Measurements from ENCODE around the gene DNAJC5G.
A peak's percentile ranks its signal among the peaks of the same experiment; 100 is the strongest.
"Not testable (repeated sequence)": the region's sequence is repeated elsewhere in the genome, so short reads cannot be mapped to it uniquely, and the experiment has no call there.

Gene DNAJC5G

DNA sequence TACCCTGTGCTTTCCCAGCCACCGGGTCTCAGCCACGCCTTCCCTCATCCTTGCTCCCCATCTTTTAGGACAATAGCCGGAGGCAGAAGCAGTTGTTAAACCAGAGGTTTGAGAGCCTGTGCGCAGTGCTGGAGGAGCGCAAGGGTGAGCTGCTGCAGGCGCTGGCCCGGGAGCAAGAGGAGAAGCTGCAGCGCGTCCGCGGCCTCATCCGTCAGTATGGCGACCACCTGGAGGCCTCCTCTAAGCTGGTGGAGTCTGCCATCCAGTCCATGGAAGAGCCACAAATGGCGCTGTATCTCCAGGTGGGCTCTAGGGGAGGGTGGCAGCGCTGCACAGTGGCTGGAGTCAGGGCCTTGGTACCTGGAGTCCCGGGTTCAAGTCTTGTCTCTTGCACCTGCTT, 30.3 kb downstream of the DNAJC5G start:
- in situ Hi-C loops (cut with MboI; ENCODE audit: low pct_unique_long_range_greater_than_20kb, low sequenced_read_pairs): no loop called here
- no peak for DNase-seq

GRCh38 chr2:27306136-27306535, 30.9 kb downstream of the DNAJC5G start:
- in situ Hi-C loops (cut with MboI; ENCODE audit: low pct_unique_long_range_greater_than_20kb, low sequenced_read_pairs): no loop called here
- no peak for DNase-seq

- no peak for DNase-seq
- in situ Hi-C loops (cut with MboI; ENCODE audit: low pct_unique_long_range_greater_than_20kb, low sequenced_read_pairs): no loop called here
Measured at GRCh38 chr2:27306573-27307286, 31.5 kb downstream of the DNAJC5G start.

- in situ Hi-C loops (cut with MboI; ENCODE audit: low pct_unique_long_range_greater_than_20kb, low sequenced_read_pairs): no loop called here
- DNase-seq: no peak
Measured at GRCh38 chr2:27307287-27307544, 32.0 kb downstream of the DNAJC5G start.

DNA sequence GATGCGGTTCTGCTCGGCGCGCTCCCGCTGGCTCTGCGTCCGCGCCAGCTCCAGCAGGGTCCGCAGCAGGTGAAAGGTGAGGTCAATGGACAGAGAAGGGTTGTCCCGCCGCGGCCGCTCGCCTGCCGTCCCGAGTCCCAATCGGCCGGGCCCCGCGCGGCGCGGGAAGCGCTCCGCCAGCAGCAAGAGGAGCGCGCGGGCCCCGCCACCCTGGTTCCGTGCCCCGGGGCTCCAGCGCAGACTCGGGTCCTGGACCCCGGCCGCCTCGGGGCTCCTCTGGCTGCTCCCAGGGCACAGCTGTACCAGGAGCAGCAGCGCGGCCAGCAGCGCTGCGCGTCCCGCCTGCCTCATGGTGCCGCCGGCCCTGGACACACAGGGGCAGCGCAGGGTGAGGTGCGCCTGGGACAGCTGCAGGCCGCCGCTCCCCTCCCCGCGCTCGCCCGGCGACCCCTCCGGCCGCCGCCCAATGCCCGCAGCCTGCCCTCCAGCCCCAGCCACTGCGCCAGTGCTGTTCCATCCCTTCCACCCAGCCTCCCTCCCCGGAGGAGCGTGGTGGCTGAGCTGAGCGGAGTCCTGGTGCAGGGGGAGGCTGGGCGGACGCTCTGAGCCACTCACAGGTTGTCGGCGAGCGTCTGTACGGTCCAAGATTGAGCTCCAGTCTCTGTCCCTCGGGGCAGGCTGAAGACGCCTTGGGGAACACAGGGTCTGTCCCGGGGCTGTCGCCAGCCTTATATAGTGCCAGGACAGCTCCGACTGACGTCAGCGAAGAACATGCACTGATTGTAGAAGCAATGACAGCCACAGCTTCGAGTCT, 32.5 kb downstream of the DNAJC5G start:
- in situ Hi-C loops (cut with MboI; ENCODE audit: low pct_unique_long_range_greater_than_20kb, low sequenced_read_pairs): no loop called here
- no peak for DNase-seq

- in situ Hi-C loops (cut with MboI; ENCODE audit: low pct_unique_long_range_greater_than_20kb, low sequenced_read_pairs): no loop called here
- DNase-seq: no peak
Measured at GRCh38 chr2:27308359-27308881, 33.2 kb downstream of the DNAJC5G start, which contains the start of gene UCN. UCN (minus strand) TSS chr2:27308445; CDS start chr2:27307895, 550 bp downstream.

GRCh38 chr2:27309651-27310050, 34.4 kb downstream of the DNAJC5G start:
- in situ Hi-C loops (cut with MboI; ENCODE audit: low pct_unique_long_range_greater_than_20kb, low sequenced_read_pairs): no loop called here
- no peak for DNase-seq

DNA sequence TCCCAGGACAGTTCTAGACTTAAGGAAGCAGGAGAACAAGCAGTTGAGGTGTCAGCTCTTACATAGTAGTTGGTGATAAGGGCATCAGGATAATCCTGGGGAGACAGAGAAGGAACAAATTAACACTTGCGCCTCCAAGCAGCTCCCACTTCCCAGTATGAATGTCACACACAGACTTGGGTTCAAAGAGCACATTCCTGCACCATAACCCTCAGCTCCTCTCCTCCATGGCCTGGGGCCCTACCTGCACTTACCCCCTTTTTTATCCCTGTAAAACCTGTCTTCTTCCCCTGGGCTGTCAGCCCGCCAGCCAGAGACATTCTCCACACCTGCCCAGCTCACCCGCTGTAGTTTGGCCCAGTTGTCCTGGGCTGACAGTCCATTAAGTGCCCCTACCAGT, 36.9 kb downstream of the DNAJC5G start:
- no peak for DNase-seq
- in situ Hi-C loops (cut with MboI; ENCODE audit: low pct_unique_long_range_greater_than_20kb, low sequenced_read_pairs): no loop called here

- DNase-seq: no peak
- in situ Hi-C loops (cut with MboI; ENCODE audit: low pct_unique_long_range_greater_than_20kb, low sequenced_read_pairs): no loop called here
Measured at GRCh38 chr2:27313882-27314645, 38.8 kb downstream of the DNAJC5G start.

DNA sequence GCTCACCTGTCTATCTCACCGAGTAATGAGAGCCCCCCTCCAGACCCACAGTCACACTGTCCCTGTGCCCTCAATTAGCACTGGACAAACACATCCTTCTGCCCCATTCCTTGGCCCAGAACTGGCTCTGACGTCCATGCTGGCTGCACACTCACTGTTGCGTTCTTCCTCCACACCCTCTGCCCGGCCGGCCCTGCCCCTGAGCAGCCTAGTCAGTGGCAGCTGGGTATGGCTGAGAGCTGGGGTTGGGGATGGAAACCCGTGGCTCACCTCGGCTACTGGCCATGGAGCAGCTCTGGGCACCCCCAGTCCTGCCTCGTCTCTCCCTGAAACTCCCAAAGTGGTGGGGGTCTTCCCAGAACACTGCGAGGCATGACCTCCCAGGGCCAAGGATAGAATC, 39.5 kb downstream of the DNAJC5G start:
- DNase-seq: no peak
- in situ Hi-C loops (cut with MboI; ENCODE audit: low pct_unique_long_range_greater_than_20kb, low sequenced_read_pairs): no loop called here

GRCh38 chr2:27315122-27315521, 39.9 kb downstream of the DNAJC5G start:
- in situ Hi-C loops (cut with MboI; ENCODE audit: low pct_unique_long_range_greater_than_20kb, low sequenced_read_pairs): no loop called here
- DNase-seq: no peak

DNA sequence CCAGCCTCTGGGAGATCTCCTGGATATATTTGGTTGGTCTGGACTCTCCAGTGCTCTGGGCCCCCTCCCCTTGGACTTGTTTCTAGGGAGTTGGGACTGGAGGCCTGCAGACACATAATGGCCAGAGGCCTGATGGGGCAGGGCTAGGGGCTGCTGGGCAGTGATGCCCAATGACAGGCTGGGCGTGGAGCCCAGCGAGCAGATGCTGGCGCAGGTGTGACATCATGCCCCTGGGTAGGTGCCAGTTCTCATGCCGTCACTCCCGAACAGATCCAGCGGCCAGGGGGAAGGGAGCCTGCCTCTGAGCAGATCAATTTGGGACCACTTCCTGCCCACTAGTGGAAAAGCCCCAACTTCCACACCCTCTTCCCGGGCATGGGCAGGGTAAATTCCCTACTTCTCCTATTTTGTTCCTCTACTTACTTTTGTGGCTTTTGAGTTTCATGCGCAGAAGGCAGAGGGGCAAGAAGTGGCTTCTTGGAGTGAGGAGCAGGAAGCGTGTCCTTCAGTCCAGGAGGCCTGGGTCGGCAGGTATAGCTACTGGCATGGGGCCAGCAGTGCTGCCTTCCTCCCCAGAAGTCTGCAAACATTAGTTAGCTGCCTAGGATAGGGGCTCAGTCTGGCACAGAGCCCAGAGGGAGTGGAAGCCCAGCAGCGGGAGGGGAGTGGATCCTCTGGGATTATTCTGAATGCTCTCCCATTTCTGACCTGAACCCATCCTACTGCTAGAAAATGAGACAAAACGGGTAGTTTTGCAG, 41.6 kb downstream of the DNAJC5G start:
- no peak for DNase-seq
- in situ Hi-C loops (cut with MboI; ENCODE audit: low pct_unique_long_range_greater_than_20kb, low sequenced_read_pairs): no loop called here

DNA sequence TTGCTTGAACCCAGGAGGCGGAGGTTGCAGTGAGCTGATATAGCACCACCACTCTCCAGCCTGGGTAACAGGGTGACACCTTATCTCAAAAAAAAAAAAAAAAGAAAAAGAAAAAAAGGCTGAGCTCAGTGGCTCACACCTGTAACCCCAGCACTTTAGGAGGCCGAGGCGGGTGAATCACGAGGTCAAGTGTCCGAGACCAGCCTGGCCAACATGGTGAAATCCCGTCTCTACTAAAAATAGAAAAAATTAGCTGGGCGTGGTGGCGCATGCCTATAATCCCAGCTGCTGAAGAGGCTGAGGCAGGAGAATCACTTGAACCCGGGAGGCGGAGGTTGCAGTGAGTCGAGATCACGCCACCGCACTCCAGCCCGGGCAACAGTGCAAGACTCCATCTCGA, 44.6 kb downstream of the DNAJC5G start:
- in situ Hi-C loops (cut with MboI; ENCODE audit: low pct_unique_long_range_greater_than_20kb, low sequenced_read_pairs); DNase-seq: not testable (repeated sequence)

DNA sequence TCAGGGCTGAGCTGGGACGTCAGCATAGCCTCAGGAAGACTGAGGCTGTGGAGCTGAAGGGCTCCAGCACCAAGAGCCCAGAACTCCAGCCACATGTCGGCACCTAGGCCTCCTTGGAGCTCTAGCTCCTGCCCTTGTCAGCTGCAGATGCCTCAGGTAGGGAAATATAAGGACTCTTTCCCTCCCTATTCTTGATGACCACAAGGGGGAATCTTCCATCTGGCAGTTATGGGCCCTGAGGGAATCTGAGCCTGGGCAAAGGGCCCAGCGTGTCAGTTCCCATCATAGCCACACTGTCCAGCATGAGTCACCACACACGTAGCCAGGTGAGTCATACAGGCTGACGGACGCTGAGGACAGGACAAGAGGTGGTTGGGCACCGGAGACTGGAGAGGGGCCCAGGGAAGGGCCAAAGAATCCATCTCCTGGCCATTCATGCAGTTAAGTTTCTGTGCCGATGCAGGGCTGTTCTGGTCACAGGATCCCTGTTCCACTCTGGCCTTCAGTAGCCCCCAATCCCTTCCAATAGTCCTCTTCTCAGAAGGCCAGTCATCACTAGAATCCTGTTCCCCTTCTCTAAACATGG, 45.8 kb downstream of the DNAJC5G start:
- DNase-seq: no peak
- in situ Hi-C loops (cut with MboI; ENCODE audit: low pct_unique_long_range_greater_than_20kb, low sequenced_read_pairs): no loop called here

GRCh38 chr2:27322301-27322765, 47.1 kb downstream of the DNAJC5G start:
- in situ Hi-C loops (cut with MboI; ENCODE audit: low pct_unique_long_range_greater_than_20kb, low sequenced_read_pairs): no loop called here
- peak; percentile 48 for DNase-seq

GRCh38 chr2:27322766-27323595, 47.7 kb downstream of the DNAJC5G start, which contains the start of gene MPV17:
MPV17 (minus strand) TSS chr2:27323097; CDS start chr2:27322517, 580 bp downstream.
- in situ Hi-C loops (cut with MboI; ENCODE audit: low pct_unique_long_range_greater_than_20kb, low sequenced_read_pairs): no loop called here
- peak; percentile 89 for DNase-seq

DNA sequence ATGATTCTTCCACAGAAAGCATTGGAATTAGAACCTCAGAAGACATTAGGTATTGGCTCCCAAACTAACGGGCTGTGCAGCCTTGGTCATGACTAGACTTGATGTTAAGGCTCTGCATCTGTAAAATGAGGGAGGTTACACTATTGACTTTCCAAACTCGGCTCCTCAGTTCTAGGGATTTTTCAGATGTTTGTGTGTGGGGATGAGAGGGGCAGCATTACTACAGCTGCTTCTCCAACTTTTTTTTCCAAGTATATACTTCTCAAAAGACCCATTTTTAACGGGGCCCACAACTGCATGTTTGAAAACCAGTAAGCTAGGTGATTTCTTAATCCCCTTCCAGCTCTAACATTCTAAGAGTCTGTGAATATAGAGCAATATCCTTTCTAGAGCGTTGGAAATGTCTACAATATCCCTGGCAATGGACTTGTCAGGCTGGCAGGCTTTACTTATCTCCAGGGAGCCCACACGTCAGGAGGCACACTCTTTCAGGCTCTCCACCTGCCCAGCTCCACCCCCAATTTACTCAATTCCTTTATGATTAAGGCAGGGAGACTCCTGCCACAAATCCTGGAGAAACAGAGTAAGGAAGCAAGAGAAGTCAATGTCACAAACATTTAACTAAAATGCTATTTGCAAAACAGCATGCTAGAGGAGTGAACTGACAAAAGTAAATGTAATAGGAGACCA, 48.5 kb downstream of the DNAJC5G start:
- no peak for DNase-seq
- in situ Hi-C loops (cut with MboI; ENCODE audit: low pct_unique_long_range_greater_than_20kb, low sequenced_read_pairs): no loop called here

All from KBM-7 (cell line).